Pericardium fibroblast (primary cell): ENCODE results near the gene ASPM. TPM values are rescaled to one million over a fixed set of nuclear protein-coding genes. Genes with fewer than 3 reads are reported as not detected.

Experiments used
- total RNA-seq: library from RNA; depleted of rRNA; stranded (reverse); fragments of >200 nt; gene quantifications from 2 replicates; pipeline ENCODE4 v1.2.3, GENCODE V29; 2015

The ASPM gene
- 1.6 and 2.9 TPM in 2 replicates for total RNA-seq

GRCh38 chr1:197146101-197147095 lies at the start of gene ASPM:
Gene ASPM (minus strand): TSS chr1:197146669. CDS start chr1:197146437, 232 bp downstream.

GRCh38 chr1:197066719-197067456 lies 79.6 kb downstream of the ASPM start, which contains the start of gene F13B:
Gene F13B (minus strand): TSS chr1:197067260. CDS start chr1:197067223, 37 bp downstream.

Other genes starting within 250 kb of the ASPM start
- not detected in 2 replicates for gene CFHR2, start 202.9 kb downstream of the ASPM start, total RNA-seq
- not detected in 2 replicates for gene CFHR5, start 169.1 kb downstream of the ASPM start, total RNA-seq
- gene F13B, start 79.4 kb downstream of the ASPM start, total RNA-seq: not detected in 2 replicates
- 4.3 and 7.2 TPM in 2 replicates for gene ZBTB41, start 54.6 kb upstream of the ASPM start, total RNA-seq
- gene CRB1, start 121.6 kb upstream of the ASPM start, total RNA-seq: not detected in 2 replicates